GM12878 (cell line): ENCODE data around the gene DNAJB2. TPM values are rescaled to one million over a fixed set of nuclear protein-coding genes. Genes with fewer than 3 reads are reported as not detected.

Experiments used
- BACH1 ChIP-seq: fragments of 450-650 bp; IDR thresholded peaks from 2 replicates; pipeline ENCODE4 v1.6.1; 2017; ENCODE audit warnings: mild to moderate bottlenecking, borderline replicate concordance
- BCL3 ChIP-seq: IDR thresholded peaks from 2 replicates; pipeline ENCODE4 v1.6.1; 2011; ENCODE audit warnings: borderline replicate concordance, low read depth, mild to moderate bottlenecking, moderate library complexity, low read length; ENCODE audit not compliant: insufficient read depth, poor library complexity, severe bottlenecking
- BHLHE40 ChIP-seq, 2 experiments: fragments of 450-650 bp in 1 of 2; IDR thresholded peaks; 2 replicates each; pipeline ENCODE4 v1.6.1; 2011 to 2017; ENCODE audit warnings: low read depth in 2 of 2, borderline replicate concordance in 1 of 2, improper control_type of control experiment in 1 of 2, low read length in 1 of 2, mild to moderate bottlenecking in 1 of 2
- BRCA1 ChIP-seq: IDR thresholded peaks from 2 replicates; pipeline ENCODE4 v1.6.1; 2011; ENCODE audit warnings: low read depth, low read length, improper control_type of control experiment
- CREM ChIP-seq: IDR thresholded peaks from 2 replicates; pipeline ENCODE4 v1.6.1; 2014; ENCODE audit warnings: antibody characterized with exemption, low read depth
- FOXM1 ChIP-seq: IDR thresholded peaks from 2 replicates; pipeline ENCODE4 v1.6.1; 2012; ENCODE audit warnings: low read depth, mild to moderate bottlenecking, inconsistent platforms, low read length, moderate library complexity
- HDAC2 ChIP-seq: fragments of 200-600 bp; sonication (generic); IDR thresholded peaks from 2 replicates; pipeline ENCODE4 v1.6.1; 2017
- IKZF1 ChIP-seq: fragments of 450-650 bp; conservative IDR thresholded peaks from 2 replicates; pipeline ENCODE4 v1.6.1; 2017; ENCODE audit warnings: antibody characterized with exemption, mild to moderate bottlenecking
- JUND ChIP-seq: IDR thresholded peaks from 2 replicates; pipeline ENCODE4 v1.6.1; 2012; ENCODE audit warnings: low read depth, mild to moderate bottlenecking, low read length, improper control_type of control experiment, moderate library complexity
- KLF5 ChIP-seq: fragments of 450-650 bp; IDR thresholded peaks from 2 replicates; pipeline ENCODE4 v1.6.1; 2014; ENCODE audit warnings: mild to moderate bottlenecking; ENCODE audit not compliant: partially characterized antibody
- MAX ChIP-seq: IDR thresholded peaks from 2 replicates; pipeline ENCODE4 v1.6.1; 2012; ENCODE audit warnings: low read depth, low read length, improper control_type of control experiment
- MEF2A ChIP-seq: IDR thresholded peaks from 2 replicates; pipeline ENCODE4 v1.6.1; 2011; ENCODE audit warnings: low read depth, mild to moderate bottlenecking, low read length, moderate library complexity; ENCODE audit not compliant: insufficient read depth
- MEF2B ChIP-seq: fragments of 450-650 bp; IDR thresholded peaks from 2 replicates; pipeline ENCODE4 v1.6.1; 2018; ENCODE audit warnings: mild to moderate bottlenecking, moderate library complexity; ENCODE audit not compliant: partially characterized antibody, poor library complexity, severe bottlenecking
- NBN ChIP-seq: fragments of 450-650 bp; IDR thresholded peaks from 2 replicates; pipeline ENCODE4 v1.6.1; 2016
- NFYB ChIP-seq: IDR thresholded peaks from 2 replicates; pipeline ENCODE4 v1.6.1; 2011; ENCODE audit warnings: low read depth, mild to moderate bottlenecking, low read length, improper control_type of control experiment, moderate library complexity; ENCODE audit not compliant: insufficient read depth
- NR2C2 ChIP-seq: IDR thresholded peaks from 2 replicates; pipeline ENCODE4 v1.6.1; 2011; ENCODE audit warnings: borderline replicate concordance, low read depth; ENCODE audit not compliant: control insufficient read depth, insufficient read length
- RCOR1 ChIP-seq: conservative IDR thresholded peaks from 2 replicates; pipeline ENCODE4 v1.6.1; 2012; ENCODE audit warnings: low read depth, low read length, improper control_type of control experiment
- SMAD1 ChIP-seq: fragments of 450-650 bp; IDR thresholded peaks from 2 replicates; pipeline ENCODE4 v1.6.1; 2018; ENCODE audit warnings: mild to moderate bottlenecking, low read depth; ENCODE audit not compliant: partially characterized antibody
- SMC3 ChIP-seq: IDR thresholded peaks from 2 replicates; pipeline ENCODE4 v1.6.1; 2011; ENCODE audit warnings: low read length, improper control_type of control experiment, borderline replicate concordance
- SUPT20H ChIP-seq: IDR thresholded peaks from 2 replicates; pipeline ENCODE4 v1.6.1; 2011; ENCODE audit warnings: low read depth, mild to moderate bottlenecking, low read length, moderate library complexity, borderline replicate concordance; ENCODE audit not compliant: control insufficient read depth
- TCF7 ChIP-seq: IDR thresholded peaks from 2 replicates; pipeline ENCODE4 v1.6.1; 2014; ENCODE audit warnings: antibody characterized with exemption, borderline replicate concordance
- ZBTB40 ChIP-seq: fragments of 450-650 bp; IDR thresholded peaks from 2 replicates; pipeline ENCODE4 v1.6.1; 2016; ENCODE audit warnings: mild to moderate bottlenecking, moderate library complexity, borderline replicate concordance
- ZNF217 ChIP-seq: fragments of 450-650 bp; IDR thresholded peaks from 2 replicates; pipeline ENCODE4 v1.6.1; 2017; ENCODE audit warnings: antibody characterized with exemption, mild to moderate bottlenecking
- ZNF384 ChIP-seq: IDR thresholded peaks from 2 replicates; pipeline ENCODE4 v1.6.1; 2012; ENCODE audit warnings: low read depth, mild to moderate bottlenecking, low read length, improper control_type of control experiment, borderline replicate concordance
- polyA plus RNA-seq, 11 experiments: library from polyadenylated mRNA; depleted of rRNA in 4 of 11; unstranded in 6 of 11; stranded (reverse) in 5 of 11; fragments of >200 nt; fragmentation: Nextera tagmentation in 4 of 11; fragmentation: Illumina TruSeq in 1 of 11; extraction: Ambion mirVana in 4 of 11; extraction: Trizol in 1 of 11; gene quantifications; 1 replicate in 1 of 11; 2 replicates in 10 of 11; pipeline versions ENCODE4 v1.2.1 to v1.2.3, GENCODE V29; 2011 to 2016; ENCODE audit warnings: inconsistent platforms in 2 of 11, missing spikeins in 2 of 11, low read depth in 1 of 11
- total RNA-seq, 4 experiments: library from RNA; depleted of rRNA in 3 of 4; stranded (reverse); fragments of >200 nt in 3 of 4; fragmentation: Illumina TruSeq in 1 of 4; extraction: Trizol in 1 of 4; gene quantifications; 2 replicates each; pipeline versions ENCODE4 v1.2.1 to v1.2.3, GENCODE V29; 2013 to 2021

DNAJB2 gene
- total and polyA plus RNA-seq, 10 of the 15 experiments (the other 5 are each of a cell fraction or from before 2014, with no cell fraction given): 0.26 to 36.5 (median 12.5) TPM

- TF ChIP-seq RCOR1 (no peak), BCL3 (no peak), SMC3 (no peak), SMAD1 (no peak), TCF7 (no peak), BACH1 (peak; percentile 10; the same call in 1 of the 2 replicates), JUND (no peak), MEF2B (peak; percentile 92), ZBTB40 (no peak), NFYB (no peak), MEF2A (no peak), ZNF384 (no peak), FOXM1 (no peak), SUPT20H (no peak), IKZF1 (peak; percentile 97), KLF5 (peak; percentile 72), BRCA1 (no peak), CREM (peak; percentile 52; the same call in 1 of the 2 replicates), ZNF217 (no peak), HDAC2 (no peak), NBN (peak; percentile 90), BHLHE40 (IDR thresholded peaks at IDR 0.05; ENCODE audit: borderline replicate concordance in 1 of 2, low read depth in 2 of 2, low read length in 1 of 2) (peak in 1 of 2 experiments; percentile 57; a peak in 1 of 4 replicates), NR2C2 (no peak), MAX (no peak; the same call in 1 of the 2 replicates)
Measured at GRCh38 chr2:219249203-219249980, 29.8 kb upstream of the DNAJB2 start (continued).
